Loucy (cell line): ENCODE results near the gene EIF3F.

Experiments
- EZH2phosphoT487 ChIP-seq: fragments of 200-600 bp; IDR thresholded peaks from 2 replicates; pipeline ENCODE4 v1.6.1; 2018; ENCODE audit warnings: antibody characterized with exemption, mild to moderate bottlenecking, moderate library complexity, borderline replicate concordance
- TF ChIP-seq, protein P1 (sequence below): fragments of 200-600 bp; sonication (generic); conservative IDR thresholded peaks from 2 replicates; pipeline ENCODE4 v1.5.1; 2014; ENCODE audit warnings: mild to moderate bottlenecking, antibody characterized with exemption, low read length

DNA sequence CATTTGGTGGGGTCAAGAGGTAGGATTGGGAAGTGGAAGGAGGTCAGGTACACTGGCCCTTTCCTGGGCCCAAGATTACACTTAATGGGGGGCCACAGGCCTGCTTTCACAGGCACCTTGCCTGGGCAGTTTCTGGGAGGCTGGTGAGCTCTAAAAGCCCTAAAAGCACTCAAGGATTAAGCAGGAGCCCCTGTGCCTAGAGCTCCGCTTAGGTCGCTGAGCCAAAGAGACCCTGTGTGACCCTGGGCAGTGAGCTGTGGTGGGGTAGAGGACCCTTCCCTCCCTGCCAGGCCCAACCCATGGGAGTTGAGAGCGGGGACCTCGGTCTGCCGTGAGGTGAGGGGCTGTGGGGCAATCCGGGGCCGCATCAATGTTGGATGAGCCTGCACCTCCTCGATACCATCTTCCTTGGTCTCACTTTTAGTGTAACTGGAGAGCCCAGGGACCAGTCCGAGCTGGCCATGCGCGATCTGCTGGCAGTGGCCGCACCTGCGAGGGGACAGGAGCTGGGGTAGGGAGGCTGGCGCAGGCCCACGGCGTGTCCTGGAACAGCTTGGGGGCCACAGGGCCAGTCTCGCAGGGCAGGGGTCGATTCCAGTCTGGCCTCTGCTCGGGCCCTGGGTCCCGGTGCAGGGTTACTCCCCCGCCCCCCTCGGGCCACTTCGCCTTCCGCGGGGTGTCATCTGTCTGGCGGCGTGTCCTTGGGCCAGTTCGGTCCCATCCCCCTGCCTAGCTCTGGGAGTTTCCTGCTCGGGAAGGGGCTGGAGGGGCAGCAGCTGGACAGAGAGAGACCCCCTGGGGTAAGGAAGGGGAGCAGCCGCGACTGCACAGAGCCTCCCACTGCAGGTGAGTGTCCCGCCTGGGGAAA, 44.3 kb downstream of the EIF3F start:
- TF ChIP-seq, protein P1, sequence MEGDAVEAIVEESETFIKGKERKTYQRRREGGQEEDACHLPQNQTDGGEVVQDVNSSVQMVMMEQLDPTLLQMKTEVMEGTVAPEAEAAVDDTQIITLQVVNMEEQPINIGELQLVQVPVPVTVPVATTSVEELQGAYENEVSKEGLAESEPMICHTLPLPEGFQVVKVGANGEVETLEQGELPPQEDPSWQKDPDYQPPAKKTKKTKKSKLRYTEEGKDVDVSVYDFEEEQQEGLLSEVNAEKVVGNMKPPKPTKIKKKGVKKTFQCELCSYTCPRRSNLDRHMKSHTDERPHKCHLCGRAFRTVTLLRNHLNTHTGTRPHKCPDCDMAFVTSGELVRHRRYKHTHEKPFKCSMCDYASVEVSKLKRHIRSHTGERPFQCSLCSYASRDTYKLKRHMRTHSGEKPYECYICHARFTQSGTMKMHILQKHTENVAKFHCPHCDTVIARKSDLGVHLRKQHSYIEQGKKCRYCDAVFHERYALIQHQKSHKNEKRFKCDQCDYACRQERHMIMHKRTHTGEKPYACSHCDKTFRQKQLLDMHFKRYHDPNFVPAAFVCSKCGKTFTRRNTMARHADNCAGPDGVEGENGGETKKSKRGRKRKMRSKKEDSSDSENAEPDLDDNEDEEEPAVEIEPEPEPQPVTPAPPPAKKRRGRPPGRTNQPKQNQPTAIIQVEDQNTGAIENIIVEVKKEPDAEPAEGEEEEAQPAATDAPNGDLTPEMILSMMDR: no peak
- TF ChIP-seq EZH2phosphoT487: no peak
